ENCODE results near the gene KLK13.

Gene KLK13

DNA sequence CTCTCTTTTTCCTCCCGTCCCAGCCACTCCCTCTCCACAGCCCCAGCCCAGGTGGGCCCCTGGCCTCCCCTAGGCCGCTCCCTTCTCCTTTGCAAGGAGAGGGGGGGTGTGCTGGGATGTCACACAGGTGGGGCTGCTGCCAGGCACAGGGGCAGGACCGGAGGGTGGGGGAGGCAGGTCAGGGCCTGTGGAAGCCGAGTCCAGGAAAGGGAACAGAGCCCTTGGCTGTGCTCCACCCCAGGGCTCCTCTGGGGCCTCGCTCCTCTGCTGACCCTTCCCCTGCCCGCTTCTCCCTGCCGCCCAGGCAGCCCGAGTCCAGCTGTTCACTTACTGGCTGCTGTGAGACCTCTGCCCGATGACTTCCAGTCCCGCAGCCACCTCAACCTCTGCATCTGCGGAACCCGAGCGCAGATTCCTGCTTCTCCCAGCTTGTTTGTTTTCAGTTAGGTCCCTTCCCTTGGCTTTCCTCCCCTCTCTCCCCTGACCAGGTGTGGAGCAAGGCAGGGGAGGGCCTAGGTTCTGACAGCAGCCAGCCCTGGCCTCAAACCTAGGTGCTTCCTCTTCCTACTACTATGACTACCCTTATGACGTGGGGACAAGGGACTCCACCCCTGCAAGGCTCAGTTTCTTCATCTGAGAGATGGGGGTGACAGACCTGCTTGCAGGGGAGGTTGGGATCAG, 37.6 kb downstream of the KLK13 start:
- TF ChIP-seq TAF1 (IDR thresholded peaks at IDR 0.05; ENCODE audit: borderline replicate concordance, insufficient read depth, low read length) (no peak), POLR2AphosphoS5 (IDR thresholded peaks at IDR 0.05; ENCODE audit: low read depth, low read length) (no peak), SIN3A (IDR thresholded peaks at IDR 0.05; ENCODE audit: borderline replicate concordance, insufficient read depth, low read length) (no peak), FOXP2 (optimal IDR thresholded peaks at IDR 0.05; ENCODE audit: borderline replicate concordance, extremely low read depth, extremely low read length, insufficient read depth) (no peak)
- TF ChIP-seq, protein P1, sequence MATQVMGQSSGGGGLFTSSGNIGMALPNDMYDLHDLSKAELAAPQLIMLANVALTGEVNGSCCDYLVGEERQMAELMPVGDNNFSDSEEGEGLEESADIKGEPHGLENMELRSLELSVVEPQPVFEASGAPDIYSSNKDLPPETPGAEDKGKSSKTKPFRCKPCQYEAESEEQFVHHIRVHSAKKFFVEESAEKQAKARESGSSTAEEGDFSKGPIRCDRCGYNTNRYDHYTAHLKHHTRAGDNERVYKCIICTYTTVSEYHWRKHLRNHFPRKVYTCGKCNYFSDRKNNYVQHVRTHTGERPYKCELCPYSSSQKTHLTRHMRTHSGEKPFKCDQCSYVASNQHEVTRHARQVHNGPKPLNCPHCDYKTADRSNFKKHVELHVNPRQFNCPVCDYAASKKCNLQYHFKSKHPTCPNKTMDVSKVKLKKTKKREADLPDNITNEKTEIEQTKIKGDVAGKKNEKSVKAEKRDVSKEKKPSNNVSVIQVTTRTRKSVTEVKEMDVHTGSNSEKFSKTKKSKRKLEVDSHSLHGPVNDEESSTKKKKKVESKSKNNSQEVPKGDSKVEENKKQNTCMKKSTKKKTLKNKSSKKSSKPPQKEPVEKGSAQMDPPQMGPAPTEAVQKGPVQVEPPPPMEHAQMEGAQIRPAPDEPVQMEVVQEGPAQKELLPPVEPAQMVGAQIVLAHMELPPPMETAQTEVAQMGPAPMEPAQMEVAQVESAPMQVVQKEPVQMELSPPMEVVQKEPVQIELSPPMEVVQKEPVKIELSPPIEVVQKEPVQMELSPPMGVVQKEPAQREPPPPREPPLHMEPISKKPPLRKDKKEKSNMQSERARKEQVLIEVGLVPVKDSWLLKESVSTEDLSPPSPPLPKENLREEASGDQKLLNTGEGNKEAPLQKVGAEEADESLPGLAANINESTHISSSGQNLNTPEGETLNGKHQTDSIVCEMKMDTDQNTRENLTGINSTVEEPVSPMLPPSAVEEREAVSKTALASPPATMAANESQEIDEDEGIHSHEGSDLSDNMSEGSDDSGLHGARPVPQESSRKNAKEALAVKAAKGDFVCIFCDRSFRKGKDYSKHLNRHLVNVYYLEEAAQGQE (IDR thresholded peaks at IDR 0.05; ENCODE audit: insufficient read depth in 1 of 2, low read depth in 2 of 2, low read length in 2 of 2) = no peak

GRCh38 chr19:51026554-51026831, 38.4 kb downstream of the KLK13 start, which contains the start of gene KLK11:
Gene KLK11 (minus strand): TSS chr19:51026616. CDS start chr19:51025631, 985 bp downstream.
- TF ChIP-seq SIN3A (IDR thresholded peaks at IDR 0.05; ENCODE audit: borderline replicate concordance, insufficient read depth, low read length) (no peak), TAF1 (IDR thresholded peaks at IDR 0.05; ENCODE audit: borderline replicate concordance, insufficient read depth, low read length) (no peak), POLR2AphosphoS5 (IDR thresholded peaks at IDR 0.05; ENCODE audit: low read depth, low read length) (no peak), FOXP2 (optimal IDR thresholded peaks at IDR 0.05; ENCODE audit: borderline replicate concordance, extremely low read depth, extremely low read length, insufficient read depth) (no peak)
- TF ChIP-seq, protein P1 (IDR thresholded peaks at IDR 0.05; ENCODE audit: insufficient read depth in 1 of 2, low read depth in 2 of 2, low read length in 2 of 2) = no peak

DNA sequence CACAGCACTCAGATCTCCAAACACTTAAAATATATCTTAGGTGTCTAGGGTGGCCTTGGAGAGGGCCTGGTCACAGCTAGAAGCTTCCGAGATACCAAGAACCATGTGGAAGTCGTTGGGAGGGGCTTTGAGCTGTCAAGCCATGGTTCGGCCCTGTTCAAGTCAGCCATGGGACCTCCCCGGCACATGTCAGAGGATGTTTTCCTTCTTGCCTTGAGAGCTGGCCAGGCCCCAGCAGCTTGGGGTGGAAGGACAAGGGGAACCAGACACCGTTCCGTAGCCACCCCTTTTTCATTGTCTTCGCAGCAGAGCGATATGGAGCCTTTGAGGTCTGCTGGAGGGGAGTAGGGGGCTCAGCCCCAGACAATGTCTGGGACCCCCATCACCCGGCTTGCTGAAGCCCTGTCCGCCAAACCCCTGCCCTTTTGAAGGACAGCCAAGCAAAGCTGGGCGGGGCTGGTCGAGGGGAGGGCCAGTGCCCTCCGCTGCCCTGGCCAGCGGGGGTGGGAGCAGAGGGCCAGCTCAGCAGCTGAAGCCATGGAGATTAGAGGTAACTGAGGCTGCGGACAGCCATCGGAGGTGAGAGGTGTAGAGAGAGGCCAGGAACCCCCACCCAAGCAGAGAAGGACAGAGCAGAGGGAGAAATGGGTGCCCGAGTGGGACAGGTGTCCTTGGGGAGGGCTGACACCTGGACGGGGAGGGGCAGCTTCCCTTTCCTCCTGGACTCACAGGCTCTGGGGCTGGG, 38.9 kb downstream of the KLK13 start:
- TF ChIP-seq FOXP2 (optimal IDR thresholded peaks at IDR 0.05; ENCODE audit: borderline replicate concordance, extremely low read depth, extremely low read length, insufficient read depth) (no peak), TAF1 (IDR thresholded peaks at IDR 0.05; ENCODE audit: borderline replicate concordance, insufficient read depth, low read length) (no peak), SIN3A (IDR thresholded peaks at IDR 0.05; ENCODE audit: borderline replicate concordance, insufficient read depth, low read length) (no peak), POLR2AphosphoS5 (IDR thresholded peaks at IDR 0.05; ENCODE audit: low read depth, low read length) (no peak)
- TF ChIP-seq, protein P1 (IDR thresholded peaks at IDR 0.05; ENCODE audit: insufficient read depth in 1 of 2, low read depth in 2 of 2, low read length in 2 of 2) = no peak

- TF ChIP-seq POLR2AphosphoS5 (IDR thresholded peaks at IDR 0.05; ENCODE audit: low read depth, low read length) = no peak
- TF ChIP-seq, protein P1 (IDR thresholded peaks at IDR 0.05; ENCODE audit: insufficient read depth in 1 of 2, low read depth in 2 of 2, low read length in 2 of 2) = no peak
- no peak for TF ChIP-seq TAF1 (IDR thresholded peaks at IDR 0.05; ENCODE audit: borderline replicate concordance, insufficient read depth, low read length)
- TF ChIP-seq FOXP2 (optimal IDR thresholded peaks at IDR 0.05; ENCODE audit: borderline replicate concordance, extremely low read depth, extremely low read length, insufficient read depth) = no peak
- no peak for TF ChIP-seq SIN3A (IDR thresholded peaks at IDR 0.05; ENCODE audit: borderline replicate concordance, insufficient read depth, low read length)
Observed at GRCh38 chr19:51025401-51025800, 39.5 kb downstream of the KLK13 start.
